ENCODE results near the gene MRPS6.

DNA sequence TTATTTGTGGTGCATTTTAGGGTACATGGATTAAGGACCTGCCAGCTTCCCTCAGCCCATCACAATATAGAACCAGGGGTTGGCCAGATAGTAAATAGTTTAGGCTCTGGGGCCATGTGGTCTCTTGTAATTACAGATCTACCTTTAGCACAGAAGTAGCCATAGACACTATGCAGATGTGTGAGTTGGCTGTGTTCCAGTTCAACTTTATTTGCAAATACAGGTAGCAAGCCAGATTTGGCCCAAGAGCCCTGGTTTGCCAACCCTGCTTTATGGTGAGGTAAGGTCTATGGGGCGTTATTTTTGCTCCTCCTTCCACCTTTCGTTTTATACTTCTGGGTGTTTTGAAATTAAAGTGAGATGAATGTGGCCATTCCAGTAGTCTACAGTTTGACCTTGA is 48.7 kb downstream of the MRPS6 start:
- TF ChIP-seq, protein P1, sequence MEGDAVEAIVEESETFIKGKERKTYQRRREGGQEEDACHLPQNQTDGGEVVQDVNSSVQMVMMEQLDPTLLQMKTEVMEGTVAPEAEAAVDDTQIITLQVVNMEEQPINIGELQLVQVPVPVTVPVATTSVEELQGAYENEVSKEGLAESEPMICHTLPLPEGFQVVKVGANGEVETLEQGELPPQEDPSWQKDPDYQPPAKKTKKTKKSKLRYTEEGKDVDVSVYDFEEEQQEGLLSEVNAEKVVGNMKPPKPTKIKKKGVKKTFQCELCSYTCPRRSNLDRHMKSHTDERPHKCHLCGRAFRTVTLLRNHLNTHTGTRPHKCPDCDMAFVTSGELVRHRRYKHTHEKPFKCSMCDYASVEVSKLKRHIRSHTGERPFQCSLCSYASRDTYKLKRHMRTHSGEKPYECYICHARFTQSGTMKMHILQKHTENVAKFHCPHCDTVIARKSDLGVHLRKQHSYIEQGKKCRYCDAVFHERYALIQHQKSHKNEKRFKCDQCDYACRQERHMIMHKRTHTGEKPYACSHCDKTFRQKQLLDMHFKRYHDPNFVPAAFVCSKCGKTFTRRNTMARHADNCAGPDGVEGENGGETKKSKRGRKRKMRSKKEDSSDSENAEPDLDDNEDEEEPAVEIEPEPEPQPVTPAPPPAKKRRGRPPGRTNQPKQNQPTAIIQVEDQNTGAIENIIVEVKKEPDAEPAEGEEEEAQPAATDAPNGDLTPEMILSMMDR (conservative IDR thresholded peaks at IDR 0.05): no peak
- no peak for TF ChIP-seq EZH2 (IDR thresholded peaks at IDR 0.05; ENCODE audit: low read depth)

All from PC-9 (cell line).